Right cardiac atrium (tissue), 5 donors: Measurements from ENCODE around the gene SPACA4. TPM values are rescaled to one million over a fixed set of nuclear protein-coding genes. Genes with fewer than 3 reads are reported as not detected.

Experiments used
- ATAC-seq, 2 donors: fragments of 200-7000 bp; cut with Tn5 transposase; one replicate each; pipeline versions ENCODE4 v1.8.0 to v1.9.1; 2020; ENCODE audit warnings: moderate library complexity in 2 of 2, mild to moderate bottlenecking in 1 of 2
- DNase-seq, 3 donors: peaks; one replicate each; pipeline ENCODE4 v3.0.0-alpha.2; 2020
- H3K27ac ChIP-seq: one replicate; pipeline ENCODE4 v1.5.1; 2013; ENCODE audit warnings: mild to moderate bottlenecking, low read length, control low read depth, moderate library complexity
- H3K27me3 ChIP-seq: one replicate; pipeline ENCODE4 v1.6.1; 2013; ENCODE audit not compliant: control insufficient read depth, insufficient read depth
- H3K4me1 ChIP-seq: one replicate; pipeline ENCODE4 v1.6.1; 2013; ENCODE audit warnings: low read length; ENCODE audit not compliant: control insufficient read depth, insufficient read depth
- H3K4me3 ChIP-seq: one replicate; pipeline ENCODE4 v1.5.1; 2013; ENCODE audit warnings: low read length, control low read depth
- H3K9me3 ChIP-seq: one replicate; pipeline ENCODE4 v1.6.1; 2013; ENCODE audit warnings: low read length; ENCODE audit not compliant: control insufficient read depth
- WGBS: extraction: QIAGEN DNeasy Blood & Tissue Kit; methylation state at CpG from one replicate; pipeline ENCODE4 v1.1.7; 2013; 5-methylcytosine and 5-hydroxymethylcytosine counted together
- intact Hi-C, 4 donors: fragments of 100-400 bp; cut with DNase I; formaldehyde crosslinking; loops; one replicate each; pipeline versions ENCODE4 v1.11.0 to v1.14.0; 2022 to 2023
- polyA plus RNA-seq: library from polyadenylated mRNA; stranded (reverse); fragments of 200-250 nt; gene quantifications from one replicate; pipeline ENCODE4 v1.2.3, GENCODE V29; 2013
- total RNA-seq, 4 donors: library from RNA; stranded (reverse); fragmentation: NEBNext Ultra II Directional; extraction: Animal tissue kit (Norgen Biotek cat#: 25700); gene quantifications; one replicate each; pipeline ENCODE4 v1.2.1, GENCODE V29; 2021
- donor health status: healthy with polysubstance abuse.
- donor health status: DM: no; HTN: yes; CAD: no.
- donor health status: DM: no; HTN: no; CAD: no.
- donor health status: DM: no; HTN: yes; CAD: no; lungs with severe emphysema.
- donor health status: DM: yes; HTN: yes; CAD: no.

The SPACA4 gene
- total and polyA plus RNA-seq, 5 donors: not detected

GRCh38 chr19:48613852-48614435 lies 7.4 kb downstream of the SPACA4 start:
- DNase-seq (no peak), ATAC-seq (no peak)
- intact Hi-C loops: no loop called here
- H3K4me3 ChIP-seq: no peak overlapping the region
- WGBS: 46% methylated on average over 13 of the region's 13 CpGs
- H3K4me1 ChIP-seq: peaks cover 5% of the 10 kb centered on the region
- no peaks in the 10 kb centered on the region for H3K27me3 ChIP-seq
- H3K27ac ChIP-seq: peak overlapping the region; percentile 25
- H3K9me3 ChIP-seq: no peaks in the 10 kb centered on the region

DNA sequence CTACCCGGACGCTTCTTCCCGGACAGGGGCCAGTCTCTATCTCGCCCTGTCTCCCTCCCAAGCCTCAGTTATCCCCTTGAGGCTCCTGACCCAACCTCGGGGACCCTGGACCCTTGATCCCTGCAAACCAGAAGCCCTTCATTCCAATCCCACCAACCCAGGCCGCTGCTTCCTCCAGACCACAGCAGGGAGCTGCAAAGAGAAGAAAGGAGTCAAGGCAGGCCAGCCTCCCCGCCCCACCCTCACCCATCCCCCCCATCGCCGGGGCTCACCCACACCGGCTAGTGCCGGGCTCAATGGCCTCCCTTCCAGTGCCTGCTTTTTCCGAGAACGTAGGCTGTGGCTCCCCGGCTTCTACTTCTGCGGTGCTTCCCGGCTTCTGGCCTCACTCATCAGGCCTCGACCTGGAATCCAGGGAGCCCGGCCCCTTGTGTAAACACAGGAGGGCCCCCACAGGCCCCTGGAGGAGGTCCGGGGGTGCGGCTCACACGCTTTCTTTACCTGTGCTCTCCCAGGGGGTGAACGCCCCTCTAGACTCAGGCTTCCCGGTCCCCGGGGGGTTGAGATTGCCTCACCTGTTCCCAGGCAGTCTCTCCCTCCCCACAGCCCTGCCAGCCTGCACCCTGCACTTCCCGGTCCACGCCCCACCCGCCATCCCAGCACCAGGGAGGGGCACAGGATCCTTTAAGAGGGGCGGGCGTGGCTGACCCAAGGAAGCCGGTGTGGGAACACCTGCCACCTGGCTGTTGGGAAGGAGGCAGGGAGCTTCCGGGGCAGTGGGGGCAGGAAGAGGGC lies 8.1 kb downstream of the SPACA4 start, which contains the start of gene FAM83E:
TSS of gene FAM83E (minus strand) at position 641 of the 795 bp plus-strand sequence. CDS start 1,704 bp downstream, outside the sequence.
- Histone ChIP-seq H3K4me1 (peaks cover 5% of the 10 kb centered on the region), H3K4me3 (no peak within 1 kb of the TSS), H3K27ac (peak within 1 kb of the TSS; percentile 25), H3K9me3 (no peaks in the 10 kb centered on the region), H3K27me3 (no peaks in the 10 kb centered on the region)
- intact Hi-C loops: no loop called here
- ATAC-seq: no peak
- DNase-seq: no peak
- 56% methylated on average over 31 of the region's 31 CpGs for WGBS

- no peak overlapping the region for H3K27ac ChIP-seq
Observed at GRCh38 chr19:48615231-48616040, 8.9 kb downstream of the SPACA4 start.

GRCh38 chr19:48616041-48616436 lies 9.5 kb downstream of the SPACA4 start:
- ATAC-seq (no peak), DNase-seq (no peak)
- H3K27me3 ChIP-seq: no peaks in the 10 kb centered on the region
- 83% methylated on average over 16 of the region's 16 CpGs for WGBS
- H3K4me1 ChIP-seq: peaks cover 5% of the 10 kb centered on the region
- H3K9me3 ChIP-seq: no peaks in the 10 kb centered on the region
- no peak overlapping the region for H3K27ac ChIP-seq
- intact Hi-C loops: no loop called here
- H3K4me3 ChIP-seq: no peak overlapping the region

More at GRCh38 chr19:48615231-48616040, 8.9 kb downstream of the SPACA4 start:
- no peaks in the 10 kb centered on the region for H3K27me3 ChIP-seq
- 64% methylated on average over 19 of the region's 19 CpGs for WGBS
- ATAC-seq (no peak), DNase-seq (no peak)
- no peak overlapping the region for H3K4me3 ChIP-seq
- H3K9me3 ChIP-seq: no peaks in the 10 kb centered on the region
- intact Hi-C loops: no loop called here
- peaks cover 5% of the 10 kb centered on the region for H3K4me1 ChIP-seq

GRCh38 chr19:48616491-48617056 lies 10.0 kb downstream of the SPACA4 start:
- no peaks in the 10 kb centered on the region for H3K27me3 ChIP-seq
- peak in 1 of 3 donors; percentile 47 for DNase-seq
- no peaks in the 10 kb centered on the region for H3K9me3 ChIP-seq
- no peak for ATAC-seq
- intact Hi-C loops: no loop called here
- no peak overlapping the region for H3K4me3 ChIP-seq
- WGBS: 68% methylated on average over 12 of the region's 12 CpGs
- no peak overlapping the region for H3K27ac ChIP-seq
- H3K4me1 ChIP-seq: peaks cover 5% of the 10 kb centered on the region

- intact Hi-C loops: no loop called here
Observed at GRCh38 chr19:48617146-48617937, 10.8 kb downstream of the SPACA4 start.

DNA sequence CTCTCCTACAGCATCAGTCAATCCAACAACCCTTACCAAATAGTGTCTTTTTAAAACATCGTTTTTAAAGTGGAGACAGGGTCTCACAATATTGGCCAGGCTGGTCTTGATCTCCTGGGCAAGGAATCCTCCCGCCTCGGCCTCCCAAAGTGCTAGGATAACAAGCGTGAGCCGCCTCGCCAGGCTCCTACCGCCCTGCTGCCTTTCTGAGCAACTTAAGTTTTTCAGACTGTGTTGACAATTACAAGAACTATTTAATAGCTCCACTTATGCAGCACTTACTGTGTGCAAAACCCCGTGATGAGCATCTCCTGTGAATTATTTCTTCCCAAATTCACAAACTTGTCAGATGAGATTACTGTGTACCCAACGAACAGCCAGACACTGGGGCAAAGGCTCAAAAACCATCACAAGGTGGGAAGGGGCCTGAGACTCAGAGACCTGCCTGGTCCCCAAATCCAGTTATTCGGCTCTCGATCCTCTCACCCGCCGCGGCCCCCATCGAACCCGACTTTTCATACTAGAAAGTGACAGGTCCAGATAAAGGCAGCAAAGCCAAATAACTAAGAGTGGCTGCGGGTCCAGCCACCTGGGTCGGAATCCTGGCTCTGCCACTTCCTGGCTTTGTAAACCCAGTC lies 11.9 kb downstream of the SPACA4 start:
- ATAC-seq (no peak), DNase-seq (no peak)
- intact Hi-C loops: no loop called here
- no peaks in the 10 kb centered on the region for H3K9me3 ChIP-seq
- peak overlapping the region; percentile 69 for H3K4me3 ChIP-seq
- peak overlapping the region; percentile 44 for H3K27ac ChIP-seq
- no peaks in the 10 kb centered on the region for H3K27me3 ChIP-seq
- peaks cover 5% of the 10 kb centered on the region for H3K4me1 ChIP-seq
- 2% methylated on average over 18 of the region's 18 CpGs for WGBS

More at GRCh38 chr19:48617146-48617937, 10.8 kb downstream of the SPACA4 start:
- Histone ChIP-seq H3K27ac (no peak overlapping the region), H3K9me3 (no peaks in the 10 kb centered on the region), H3K4me1 (peaks cover 5% of the 10 kb centered on the region), H3K4me3 (peak overlapping the region; percentile 69), H3K27me3 (no peaks in the 10 kb centered on the region)
- 61% methylated on average over 18 of the region's 18 CpGs for WGBS
- ATAC-seq: no peak
- DNase-seq: no peak

DNA sequence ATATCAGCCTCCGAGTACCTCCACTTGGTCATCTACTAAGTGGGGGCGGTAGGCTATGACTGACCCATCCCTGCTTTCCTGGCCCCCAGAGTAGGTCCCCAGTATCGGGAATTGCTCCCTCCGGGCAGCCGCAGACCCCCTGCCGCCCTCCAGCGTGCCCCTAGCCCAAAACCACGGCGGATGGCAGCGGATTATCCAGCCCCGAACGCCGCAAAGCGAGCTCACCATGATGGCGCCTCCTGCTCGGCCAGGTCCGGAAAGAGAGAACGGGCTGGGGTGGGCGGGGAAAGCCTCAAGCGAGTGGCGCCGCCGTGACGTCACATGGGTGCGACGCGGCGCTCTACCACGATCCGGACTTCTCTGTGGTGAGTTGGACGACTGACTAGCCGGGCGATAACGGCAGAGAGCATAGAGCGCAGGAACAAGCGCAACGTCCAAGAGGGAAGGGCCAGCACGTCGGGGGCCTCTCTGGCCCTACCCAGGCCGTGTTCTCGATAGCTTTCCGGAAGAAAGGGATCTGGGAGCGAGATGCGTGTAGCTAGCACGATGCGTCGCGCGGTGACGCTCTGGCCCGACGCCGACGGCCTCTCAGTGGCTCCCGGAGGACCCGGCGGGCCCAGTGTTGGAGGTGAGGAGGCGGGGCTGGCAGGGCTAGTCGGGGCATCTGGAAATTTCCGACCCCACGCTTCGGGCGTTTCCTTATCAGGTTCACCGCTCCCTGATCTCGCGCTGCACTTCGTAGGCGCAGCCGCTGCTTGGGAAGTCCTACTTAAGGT lies 12.6 kb downstream of the SPACA4 start, which contains the start of the genes RPL18 and SPHK2:
TSS of gene RPL18 (minus strand) at position 263 of the 776 bp plus-strand sequence. CDS start at position 228, 35 bp downstream.
TSS of gene SPHK2 (plus strand) at position 591 of the 776 bp plus-strand sequence. CDS start 1,009 bp downstream, outside the sequence.
- ATAC-seq (peak; percentile 92 to 93), DNase-seq (peak; percentile 99)
- no peaks in the 10 kb centered on the region for H3K27me3 ChIP-seq
- peak within 1 kb of the TSS; percentile 69 for H3K4me3 ChIP-seq
- intact Hi-C loops: no loop called here
- WGBS: under 1% methylated on average over 69 of the region's 69 CpGs
- H3K9me3 ChIP-seq: no peaks in the 10 kb centered on the region
- H3K27ac ChIP-seq: peak within 1 kb of the TSS; percentile 97
- H3K4me1 ChIP-seq: peaks cover 5% of the 10 kb centered on the region
